AG08396 (cell line): Measurements from ENCODE around the gene PSMD8.
"Not testable (repeated sequence)": the region's sequence is repeated elsewhere in the genome, so short reads cannot be mapped to it uniquely, and the experiment has no call there.

Source experiments
- DNase-seq: peaks from one replicate; pipeline ENCODE4 v3.0.0; 2012; ENCODE audit warnings: low spot score, mixed read lengths

Gene PSMD8

GRCh38 chr19:38387550-38388348 is 13.4 kb downstream of the PSMD8 start, which contains the start of gene GGN:
TSS of gene GGN (minus strand) at chr19:38388034. CDS start at chr19:38387261, 773 bp downstream.
- DNase-seq: peak; percentile 98

GRCh38 chr19:38388349-38389100 is 14.2 kb downstream of the PSMD8 start, which contains the start of gene SPRED3:
TSS of gene SPRED3 (plus strand) at chr19:38388697. CDS start at chr19:38390303, 1,606 bp downstream.
- DNase-seq: peak; percentile 81

- peak; percentile 89 for DNase-seq
Observed at GRCh38 chr19:38389101-38389925, 14.9 kb downstream of the PSMD8 start.

- no peak for DNase-seq
Observed at GRCh38 chr19:38389957-38390924, 15.9 kb downstream of the PSMD8 start.

GRCh38 chr19:38391911-38392464 is 17.6 kb downstream of the PSMD8 start:
- DNase-seq: no peak

GRCh38 chr19:38392707-38393308 is 18.4 kb downstream of the PSMD8 start:
- peak; percentile 72 for DNase-seq

GRCh38 chr19:38394488-38394887 is 20.1 kb downstream of the PSMD8 start:
- DNase-seq: no peak

- no peak for DNase-seq
Observed at GRCh38 chr19:38395381-38396114, 21.2 kb downstream of the PSMD8 start.

- DNase-seq: no peak
Observed at GRCh38 chr19:38399081-38399480, 24.7 kb downstream of the PSMD8 start.

- no peak for DNase-seq
Observed at GRCh38 chr19:38399537-38399936, 25.2 kb downstream of the PSMD8 start.

GRCh38 chr19:38400361-38400760 is 26.0 kb downstream of the PSMD8 start:
- DNase-seq: no peak

- no peak for DNase-seq
Observed at GRCh38 chr19:38401148-38401547, 26.8 kb downstream of the PSMD8 start.

- no peak for DNase-seq
Observed at GRCh38 chr19:38402623-38402966, 28.2 kb downstream of the PSMD8 start.

GRCh38 chr19:38402967-38403674 is 28.8 kb downstream of the PSMD8 start, which contains the start of gene FAM98C:
TSS of gene FAM98C (plus strand) at chr19:38403093. CDS start at chr19:38403154, 61 bp downstream.
- peak; percentile 100 for DNase-seq

GRCh38 chr19:38404858-38405257 is 30.5 kb downstream of the PSMD8 start:
- DNase-seq: no peak

GRCh38 chr19:38405276-38405675 is 30.9 kb downstream of the PSMD8 start:
- DNase-seq: no peak

- peak; percentile 56 for DNase-seq
Observed at GRCh38 chr19:38409631-38410133, 35.3 kb downstream of the PSMD8 start.

GRCh38 chr19:38410407-38410806 is 36.0 kb downstream of the PSMD8 start:
- not testable (repeated sequence) for DNase-seq
